HCT116 (cell line): ENCODE measurements around the gene NLRP14. TPM values are rescaled to one million over a fixed set of nuclear protein-coding genes. Genes with fewer than 3 reads are reported as not detected.

Experiments
- ATAC-seq: fragments of 200-7000 bp; cut with Tn5 transposase; 2 replicates; pipeline ENCODE4 v1.9.1; 2020; ENCODE audit warnings: mild to moderate bottlenecking, moderate library complexity
- BruUV-seq: library from RNA; stranded (reverse); fragments of 400-500 nt; replicated peaks from 2 replicates; lab custom pipeline; 2021; lab: Mats Ljungman, UMichigan
- CTCF ChIA-PET: fragments of 300-600 bp; sonication (Branson Sonifier 250); formaldehyde crosslinking; loops from one replicate; lab custom pipeline; 2021; ENCODE audit warnings: antibody characterized with exemption; lab: Charles Lee
- POLR2A ChIA-PET: fragments of 300-600, 350-600 bp; sonication (Branson Sonifier 250); formaldehyde crosslinking; loops from one replicate; lab custom pipeline; 2021; ENCODE audit warnings: antibody characterized with exemption; lab: Charles Lee
- RAD21 ChIA-PET, 2 experiments: fragments of 300-600 bp; sonication (Branson Sonifier 250); formaldehyde crosslinking; loops; one replicate each; lab custom pipeline; 2023; ENCODE audit warnings: low total read pairs in 2 of 2; ENCODE audit not compliant: uncharacterized antibody in 2 of 2, unreplicated experiment in 2 of 2, low non-redundant PET in 1 of 2; lab: Charles Lee
- DNase-seq: peaks from one replicate; pipeline ENCODE4 v3.0.0-alpha.2; 2010; ENCODE audit warnings: low read depth, low spot score
- H2AFZ ChIP-seq: fragments of 200-600 bp; shearing (Covaris generic), sonication (generic); 2 replicates; pipeline ENCODE4 v1.6.1; 2017; ENCODE audit warnings: low read depth, mixed run types, mixed read lengths, antibody characterized with exemption, low read length; ENCODE audit not compliant: poor library complexity, severe bottlenecking
- H3K27ac ChIP-seq: 2 replicates; pipeline ENCODE4 v1.5.1; 2012; ENCODE audit warnings: low read depth, low read length
- H3K27me3 ChIP-seq: fragments of 200-600 bp; sonication (generic); 2 replicates; pipeline ENCODE4 v1.6.1; 2016; ENCODE audit warnings: mixed run types, low read length, mixed read lengths; ENCODE audit not compliant: insufficient read depth
- H3K36me3 ChIP-seq, 2 experiments: fragments of 200-500 bp in 1 of 2; fragments of 200-600 bp in 1 of 2; sonication (Bioruptor generic) in 1 of 2; sonication (generic) in 1 of 2; 2 replicates each; pipeline versions ENCODE4 v1.5.1 to v1.6.1; 2014 to 2016; ENCODE audit warnings: low read length in 2 of 2, inconsistent platforms in 1 of 2, mixed read lengths in 1 of 2, mixed run types in 1 of 2; ENCODE audit not compliant: insufficient read depth in 2 of 2, control insufficient read depth in 1 of 2
- H3K4me1 ChIP-seq, 2 experiments: fragments of 200-600 bp in 1 of 2; sonication (generic) in 1 of 2; 2 replicates each; pipeline versions ENCODE4 v1.5.1 to v1.6.1; 2012 to 2017; ENCODE audit warnings: low read length in 2 of 2, inconsistent platforms in 1 of 2, mild to moderate bottlenecking in 1 of 2, mixed read lengths in 1 of 2, mixed run types in 1 of 2, moderate library complexity in 1 of 2; ENCODE audit not compliant: insufficient read depth in 2 of 2, control insufficient read depth in 1 of 2
- H3K4me2 ChIP-seq: fragments of 200-600 bp; sonication (generic); 2 replicates; pipeline ENCODE4 v1.6.1; 2017; ENCODE audit warnings: mixed run types, low read length, mixed read lengths
- H3K4me3 ChIP-seq, 2 experiments: fragments of 200-600 bp in 1 of 2; sonication (generic) in 1 of 2; replicated peaks in 1 of 2; 2 replicates each; pipeline ENCODE4 v1.5.1; 2011 to 2016; ENCODE audit warnings: low read length in 2 of 2, control low read depth in 1 of 2, low read depth in 1 of 2, mild to moderate bottlenecking in 1 of 2, mixed read lengths in 1 of 2, mixed run types in 1 of 2
- H3K79me2 ChIP-seq: fragments of 200-600 bp; sonication (generic); 2 replicates; pipeline ENCODE4 v1.6.1; 2017; ENCODE audit warnings: mild to moderate bottlenecking, mixed run types, low read length, moderate library complexity, mixed read lengths; ENCODE audit not compliant: insufficient read depth
- H3K9ac ChIP-seq: fragments of 200-600 bp; sonication (generic); 2 replicates; pipeline ENCODE4 v1.6.1; 2016; ENCODE audit warnings: low read length, mixed read lengths
- H3K9me2 ChIP-seq: fragments of 200-600 bp; sonication (generic), shearing (Covaris generic); 2 replicates; pipeline ENCODE4 v1.6.1; 2017; ENCODE audit warnings: mixed run types, mild to moderate bottlenecking, moderate library complexity; ENCODE audit not compliant: insufficient read depth
- H3K9me3 ChIP-seq, 2 experiments: fragments of 200-500 bp in 1 of 2; fragments of 200-600 bp in 1 of 2; sonication (Bioruptor generic) in 1 of 2; sonication (generic) in 1 of 2; 2 replicates each; pipeline ENCODE4 v1.6.1; 2014 to 2017; ENCODE audit warnings: low read length in 2 of 2, mixed read lengths in 2 of 2, inconsistent platforms in 1 of 2, low read depth in 1 of 2, mild to moderate bottlenecking in 1 of 2, mixed run types in 1 of 2, moderate library complexity in 1 of 2; ENCODE audit not compliant: control insufficient read depth in 1 of 2, insufficient read depth in 1 of 2
- H4K20me1 ChIP-seq: fragments of 200-600 bp; sonication (generic), shearing (Covaris generic); 2 replicates; pipeline ENCODE4 v1.6.1; 2017; ENCODE audit warnings: mixed run types, mild to moderate bottlenecking, moderate library complexity; ENCODE audit not compliant: insufficient read depth
- ATF3 ChIP-seq: IDR thresholded peaks from 2 replicates; pipeline ENCODE4 v1.6.1; 2012
- CBX3 ChIP-seq: IDR thresholded peaks from 2 replicates; pipeline ENCODE4 v1.6.1; 2012; ENCODE audit warnings: low read depth
- CEBPB ChIP-seq: IDR thresholded peaks from 2 replicates; pipeline ENCODE4 v1.6.1; 2012; ENCODE audit warnings: low read depth
- CTCF ChIP-seq, 3 experiments: fragments of 200-600 bp in 1 of 3; sonication (generic) in 1 of 3; IDR thresholded peaks in 2 of 3; conservative IDR thresholded peaks in 1 of 3; 2 replicates each; pipeline ENCODE4 v1.5.1; 2012 to 2017; ENCODE audit warnings: low read depth in 2 of 3, low read length in 2 of 3, antibody characterized with exemption in 1 of 3, borderline replicate concordance in 1 of 3, control low read depth in 1 of 3, mild to moderate bottlenecking in 1 of 3, mixed read lengths in 1 of 3, mixed run types in 1 of 3, moderate library complexity in 1 of 3; ENCODE audit not compliant: insufficient read depth in 1 of 3
- ELF1 ChIP-seq: IDR thresholded peaks from 2 replicates; pipeline ENCODE4 v1.6.1; 2012; ENCODE audit warnings: low read depth, borderline replicate concordance
- EZH2phosphoT487 ChIP-seq: fragments of 200-600 bp; IDR thresholded peaks from 2 replicates; pipeline ENCODE4 v1.6.1; 2018; ENCODE audit warnings: antibody characterized with exemption, borderline replicate concordance
- FOSL1 ChIP-seq: IDR thresholded peaks from 2 replicates; pipeline ENCODE4 v1.6.1; 2012; ENCODE audit warnings: low read depth
- JUND ChIP-seq: IDR thresholded peaks from 2 replicates; pipeline ENCODE4 v1.6.1; 2012
- POLR2A ChIP-seq: IDR thresholded peaks from 2 replicates; pipeline ENCODE4 v1.7.0; 2011; ENCODE audit warnings: borderline replicate concordance; ENCODE audit not compliant: insufficient read depth, insufficient read length; ENCODE audit errors: extremely low read depth
- POLR2AphosphoS5 ChIP-seq: IDR thresholded peaks from 2 replicates; pipeline ENCODE4 v1.6.1; 2011; ENCODE audit warnings: mild to moderate bottlenecking, low read depth, low read length, moderate library complexity
- RAD21 ChIP-seq: IDR thresholded peaks from 2 replicates; pipeline ENCODE4 v1.6.1; 2012; ENCODE audit warnings: low read depth, mild to moderate bottlenecking
- REST ChIP-seq: IDR thresholded peaks from 2 replicates; pipeline ENCODE4 v1.6.1; 2012; ENCODE audit warnings: low read depth
- SIN3A ChIP-seq: IDR thresholded peaks from 2 replicates; pipeline ENCODE4 v1.6.1; 2012; ENCODE audit warnings: low read depth
- SP1 ChIP-seq: IDR thresholded peaks from 2 replicates; pipeline ENCODE4 v1.6.1; 2012; ENCODE audit warnings: low read depth
- YY1 ChIP-seq: IDR thresholded peaks from 2 replicates; pipeline ENCODE4 v1.6.1; 2011; ENCODE audit warnings: low read length, low read depth, moderate library complexity, mild to moderate bottlenecking; ENCODE audit not compliant: insufficient replicate concordance; ENCODE audit errors: extremely low read depth
- ZBTB33 ChIP-seq: IDR thresholded peaks from 2 replicates; pipeline ENCODE4 v1.6.1; 2011; ENCODE audit warnings: mild to moderate bottlenecking, low read length, moderate library complexity; ENCODE audit not compliant: insufficient replicate concordance; ENCODE audit errors: extremely low read depth
- ZFX ChIP-seq: fragments of 450-650 bp; IDR thresholded peaks from 2 replicates; pipeline ENCODE4 v1.6.1; 2017
- ZNF274 ChIP-seq: fragments of 200-500 bp; sonication (Bioruptor generic); IDR thresholded peaks from 2 replicates; pipeline ENCODE4 v1.6.1; 2014; ENCODE audit warnings: mild to moderate bottlenecking, low read depth, low read length, inconsistent platforms
- intact Hi-C: fragments of 100-400 bp; cut with micrococcal nuclease; formaldehyde crosslinking; loops from 2 replicates; pipeline ENCODE4 v1.10.0; 2022
- total RNA-seq: library from RNA; stranded (reverse); gene quantifications from one replicate; pipeline ENCODE4 v1.2.1, GENCODE V29; 2021; ENCODE audit not compliant: unreplicated experiment

Gene NLRP14
- total RNA-seq, 1 experiment from 2014 or later, result 0.49 TPM

- H3K9me3 ChIP-seq, result no peaks in the 10 kb centered on the region
- no peaks in the 10 kb centered on the region for H4K20me1 ChIP-seq
- no peak within 1 kb of the TSS for H3K4me3 ChIP-seq
- TF ChIP-seq FOSL1 (no peak), SIN3A (no peak), ATF3 (no peak), YY1 (no peak), CEBPB (no peak), SP1 (no peak), EZH2phosphoT487 (no peak), REST (no peak), RAD21 (no peak), JUND (no peak), POLR2AphosphoS5 (no peak), ZFX (no peak), CBX3 (no peak), CTCF (IDR thresholded peaks at IDR 0.05 in 2 of 3, conservative IDR thresholded peaks at IDR 0.05 in 1 of 3; ENCODE audit: borderline replicate concordance in 1 of 3, insufficient read depth in 1 of 3, low read depth in 2 of 3, low read length in 2 of 3) (no peak), POLR2A (no peak), ZNF274 (no peak), ELF1 (no peak), ZBTB33 (no peak)
- no peaks in the 10 kb centered on the region for H3K36me3 ChIP-seq
- H3K4me1 ChIP-seq, result no peaks in the 10 kb centered on the region
- no peak within 1 kb of the TSS for H2AFZ ChIP-seq
- ATAC-seq, result no peak
- BruUV-seq, result no TSS peak
- no peaks in the 10 kb centered on the region for H3K79me2 ChIP-seq
- intact Hi-C loops, result no loop called here
- H3K27ac ChIP-seq, result no peak within 1 kb of the TSS
- no peak for DNase-seq
- H3K27me3 ChIP-seq, result peaks cover 54% of the 10 kb centered on the region
- ChIA-PET CTCF (no interaction called here), RAD21 (no interaction called here), POLR2A (no interaction called here)
- H3K4me2 ChIP-seq, result no peak within 1 kb of the TSS
- no peak within 1 kb of the TSS for H3K9ac ChIP-seq
- no peaks in the 10 kb centered on the region for H3K9me2 ChIP-seq
These were observed 68.6 kb downstream of the NLRP14 start, which contains the start of gene RBMXL2 for GRCh38 chr11:7088921-7089320. RBMXL2 (plus strand) TSS chr11:7088998; CDS start chr11:7089121, 123 bp downstream.
